ENCODE results near the gene PTTG1IP. TPM values are rescaled to one million over a fixed set of nuclear protein-coding genes. Genes with fewer than 3 reads are reported as not detected.

PTTG1IP gene
- total and polyA plus RNA-seq, 2 of the 13 experiments (the other 11 are each of a cell fraction or from before 2014, with no cell fraction given) = 161 to 700 TPM

DNA sequence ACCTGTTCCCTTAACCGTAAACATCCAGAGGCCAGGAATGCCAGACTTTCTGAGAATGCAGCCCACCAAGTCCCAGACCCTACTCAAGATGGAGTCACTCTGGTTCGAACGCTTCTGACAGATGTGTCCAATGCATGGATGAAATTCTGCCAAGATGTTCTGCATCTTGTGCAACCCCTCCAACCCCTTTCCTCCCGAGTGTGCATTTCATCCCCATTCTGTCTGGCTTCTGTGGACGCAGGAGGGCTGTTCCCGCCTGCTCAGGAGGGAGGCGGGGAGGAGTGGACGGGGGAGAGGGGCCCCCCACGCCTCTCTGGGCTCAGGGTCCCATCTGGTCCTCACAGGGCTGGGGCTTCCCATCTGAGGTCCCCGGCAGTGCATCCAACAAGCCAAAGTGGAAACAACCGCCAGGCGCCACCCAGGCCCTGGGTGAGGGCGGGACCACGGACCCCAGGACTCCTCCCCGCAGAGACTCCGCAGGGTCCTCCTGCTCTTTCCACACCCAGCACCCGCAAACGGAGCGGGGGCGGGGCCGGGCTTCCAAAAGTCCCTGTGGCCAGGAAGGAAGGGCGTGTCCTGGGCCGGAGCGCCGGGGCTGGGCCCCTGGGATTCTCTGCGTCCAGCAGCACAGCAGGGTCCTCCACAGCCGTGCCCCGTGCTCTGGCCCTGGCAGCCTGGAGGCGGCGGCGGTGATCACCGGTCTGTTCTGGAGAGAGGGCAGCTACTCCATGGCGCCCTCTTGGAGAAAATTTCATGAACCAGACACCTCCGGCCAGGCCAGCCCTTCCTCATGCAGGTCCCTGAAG is 27.9 kb downstream of the PTTG1IP start (continued):
- TF ChIP-seq ZNF24 (IDR thresholded peaks at IDR 0.05) = no peak
- TF ChIP-seq ZNF567 (CRISPR knock-in tag; IDR thresholded peaks at IDR 0.05; ENCODE audit: borderline replicate concordance) = 0 out of 2 replicates have a peak, but pooled peaks have one; percentile 30
- TF ChIP-seq ELF1 (CRISPR knock-in tag; IDR thresholded peaks at IDR 0.05) = no peak
- no peak for TF ChIP-seq RCOR2 (CRISPR knock-in tag; IDR thresholded peaks at IDR 0.05)
- no peak for TF ChIP-seq FIP1L1 (IDR thresholded peaks at IDR 0.05; ENCODE audit: borderline replicate concordance, insufficient read depth, low read depth, low read length)
- TF ChIP-seq ZNF432 (CRISPR knock-in tag; IDR thresholded peaks at IDR 0.05; ENCODE audit: borderline replicate concordance) = no peak
- TF ChIP-seq, protein P1, sequence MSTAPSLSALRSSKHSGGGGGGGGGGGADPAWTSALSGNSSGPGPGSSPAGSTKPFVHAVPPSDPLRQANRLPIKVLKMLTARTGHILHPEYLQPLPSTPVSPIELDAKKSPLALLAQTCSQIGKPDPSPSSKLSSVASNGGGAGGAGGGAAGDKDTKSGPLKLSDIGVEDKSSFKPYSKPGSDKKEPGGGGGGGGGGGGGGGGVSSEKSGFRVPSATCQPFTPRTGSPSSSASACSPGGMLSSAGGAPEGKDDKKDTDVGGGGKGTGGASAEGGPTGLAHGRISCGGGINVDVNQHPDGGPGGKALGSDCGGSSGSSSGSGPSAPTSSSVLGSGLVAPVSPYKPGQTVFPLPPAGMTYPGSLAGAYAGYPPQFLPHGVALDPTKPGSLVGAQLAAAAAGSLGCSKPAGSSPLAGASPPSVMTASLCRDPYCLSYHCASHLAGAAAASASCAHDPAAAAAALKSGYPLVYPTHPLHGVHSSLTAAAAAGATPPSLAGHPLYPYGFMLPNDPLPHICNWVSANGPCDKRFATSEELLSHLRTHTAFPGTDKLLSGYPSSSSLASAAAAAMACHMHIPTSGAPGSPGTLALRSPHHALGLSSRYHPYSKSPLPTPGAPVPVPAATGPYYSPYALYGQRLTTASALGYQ (CRISPR knock-in tag; IDR thresholded peaks at IDR 0.05) = no peak; the same call in 1 of the 2 replicates
- no peak for TF ChIP-seq ZNF256 (CRISPR knock-in tag; conservative IDR thresholded peaks at IDR 0.05)
- no peak for TF ChIP-seq ZNF792 (CRISPR knock-in tag; IDR thresholded peaks at IDR 0.05)
- no peak for TF ChIP-seq ZMYM4 (CRISPR knock-in tag; IDR thresholded peaks at IDR 0.05)
- TF ChIP-seq ZNF678 (CRISPR knock-in tag; IDR thresholded peaks at IDR 0.05) = no peak
- no peak; the same call in 1 of the 2 replicates for TF ChIP-seq SMC3 (IDR thresholded peaks at IDR 0.05; ENCODE audit: low read length)
- no peak for TF ChIP-seq IRF1 (CRISPR knock-in tag; IDR thresholded peaks at IDR 0.05; ENCODE audit: low read depth)
- TF ChIP-seq ETV5 (CRISPR knock-in tag; IDR thresholded peaks at IDR 0.05; ENCODE audit: borderline replicate concordance) = peak; percentile 38; the same call in 1 of the 2 replicates
- TF ChIP-seq, protein P2, sequence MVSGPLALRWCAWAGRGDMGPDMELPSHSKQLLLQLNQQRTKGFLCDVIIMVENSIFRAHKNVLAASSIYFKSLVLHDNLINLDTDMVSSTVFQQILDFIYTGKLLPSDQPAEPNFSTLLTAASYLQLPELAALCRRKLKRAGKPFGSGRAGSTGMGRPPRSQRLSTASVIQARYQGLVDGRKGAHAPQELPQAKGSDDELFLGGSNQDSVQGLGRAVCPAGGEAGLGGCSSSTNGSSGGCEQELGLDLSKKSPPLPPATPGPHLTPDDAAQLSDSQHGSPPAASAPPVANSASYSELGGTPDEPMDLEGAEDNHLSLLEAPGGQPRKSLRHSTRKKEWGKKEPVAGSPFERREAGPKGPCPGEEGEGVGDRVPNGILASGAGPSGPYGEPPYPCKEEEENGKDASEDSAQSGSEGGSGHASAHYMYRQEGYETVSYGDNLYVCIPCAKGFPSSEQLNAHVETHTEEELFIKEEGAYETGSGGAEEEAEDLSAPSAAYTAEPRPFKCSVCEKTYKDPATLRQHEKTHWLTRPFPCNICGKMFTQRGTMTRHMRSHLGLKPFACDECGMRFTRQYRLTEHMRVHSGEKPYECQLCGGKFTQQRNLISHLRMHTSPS (CRISPR knock-in tag; IDR thresholded peaks at IDR 0.05; ENCODE audit: low read depth) = no peak
- no peak for TF ChIP-seq ZNF335 (CRISPR knock-in tag; IDR thresholded peaks at IDR 0.05)
- TF ChIP-seq, protein P3, sequence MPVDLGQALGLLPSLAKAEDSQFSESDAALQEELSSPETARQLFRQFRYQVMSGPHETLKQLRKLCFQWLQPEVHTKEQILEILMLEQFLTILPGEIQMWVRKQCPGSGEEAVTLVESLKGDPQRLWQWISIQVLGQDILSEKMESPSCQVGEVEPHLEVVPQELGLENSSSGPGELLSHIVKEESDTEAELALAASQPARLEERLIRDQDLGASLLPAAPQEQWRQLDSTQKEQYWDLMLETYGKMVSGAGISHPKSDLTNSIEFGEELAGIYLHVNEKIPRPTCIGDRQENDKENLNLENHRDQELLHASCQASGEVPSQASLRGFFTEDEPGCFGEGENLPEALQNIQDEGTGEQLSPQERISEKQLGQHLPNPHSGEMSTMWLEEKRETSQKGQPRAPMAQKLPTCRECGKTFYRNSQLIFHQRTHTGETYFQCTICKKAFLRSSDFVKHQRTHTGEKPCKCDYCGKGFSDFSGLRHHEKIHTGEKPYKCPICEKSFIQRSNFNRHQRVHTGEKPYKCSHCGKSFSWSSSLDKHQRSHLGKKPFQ (CRISPR knock-in tag; IDR thresholded peaks at IDR 0.05; ENCODE audit: insufficient replicate concordance) = no peak
- TF ChIP-seq, protein P4, sequence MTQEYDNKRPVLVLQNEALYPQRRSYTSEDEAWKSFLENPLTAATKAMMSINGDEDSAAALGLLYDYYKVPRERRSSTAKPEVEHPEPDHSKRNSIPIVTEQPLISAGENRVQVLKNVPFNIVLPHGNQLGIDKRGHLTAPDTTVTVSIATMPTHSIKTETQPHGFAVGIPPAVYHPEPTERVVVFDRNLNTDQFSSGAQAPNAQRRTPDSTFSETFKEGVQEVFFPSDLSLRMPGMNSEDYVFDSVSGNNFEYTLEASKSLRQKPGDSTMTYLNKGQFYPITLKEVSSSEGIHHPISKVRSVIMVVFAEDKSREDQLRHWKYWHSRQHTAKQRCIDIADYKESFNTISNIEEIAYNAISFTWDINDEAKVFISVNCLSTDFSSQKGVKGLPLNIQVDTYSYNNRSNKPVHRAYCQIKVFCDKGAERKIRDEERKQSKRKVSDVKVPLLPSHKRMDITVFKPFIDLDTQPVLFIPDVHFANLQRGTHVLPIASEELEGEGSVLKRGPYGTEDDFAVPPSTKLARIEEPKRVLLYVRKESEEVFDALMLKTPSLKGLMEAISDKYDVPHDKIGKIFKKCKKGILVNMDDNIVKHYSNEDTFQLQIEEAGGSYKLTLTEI (CRISPR knock-in tag; conservative IDR thresholded peaks at IDR 0.05) = no peak
- no peak for TF ChIP-seq BRF2 (CRISPR knock-in tag; IDR thresholded peaks at IDR 0.05)
- TF ChIP-seq, protein P5, sequence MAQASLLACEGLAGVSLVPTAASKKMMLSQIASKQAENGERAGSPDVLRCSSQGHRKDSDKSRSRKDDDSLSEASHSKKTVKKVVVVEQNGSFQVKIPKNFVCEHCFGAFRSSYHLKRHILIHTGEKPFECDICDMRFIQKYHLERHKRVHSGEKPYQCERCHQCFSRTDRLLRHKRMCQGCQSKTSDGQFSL (CRISPR knock-in tag; IDR thresholded peaks at IDR 0.05) = no peak

All from HepG2 (cell line).